Common myeloid progenitor, CD34-positive (primary cell): ENCODE data around the gene RAD52. TPM values are rescaled to one million over a fixed set of nuclear protein-coding genes. Genes with fewer than 3 reads are reported as not detected.
A peak's percentile ranks its signal among the peaks of the same experiment; 100 is the strongest.

Experiments
- CTCF ChIA-PET: fragments of 350-600 bp; sonication (Branson Sonifier 250); formaldehyde crosslinking; loops from one replicate; lab custom pipeline; 2021; ENCODE audit warnings: antibody characterized with exemption; lab: Charles Lee
- POLR2A ChIA-PET: fragments of 350-600 bp; sonication (Branson Sonifier 250); formaldehyde crosslinking; loops from one replicate; lab custom pipeline; 2021; ENCODE audit warnings: antibody characterized with exemption; lab: Charles Lee
- DNase-seq, 3 donors: peaks; one replicate each; pipeline versions ENCODE4 v3.0.0 to v3.0.0-alpha.2; 2013
- H3K27ac ChIP-seq, 2 experiments: 1 replicate in 1 of 2; 2 replicates in 1 of 2; pipeline ENCODE4 v1.7.0; 2013; ENCODE audit warnings: inconsistent platforms in 2 of 2, low read length in 2 of 2, mild to moderate bottlenecking in 2 of 2, low read depth in 1 of 2, moderate library complexity in 1 of 2; ENCODE audit not compliant: severe bottlenecking in 2 of 2, insufficient read depth in 1 of 2, poor library complexity in 1 of 2
- H3K27me3 ChIP-seq, 5 experiments: replicated peaks in 2 of 5; 1 replicate in 3 of 5; 2 replicates in 2 of 5; pipeline versions ENCODE4 v1.6.1 to v1.7.0; 2013; ENCODE audit warnings: low read length in 4 of 5, mild to moderate bottlenecking in 2 of 5, moderate library complexity in 2 of 5, inconsistent platforms in 1 of 5; ENCODE audit not compliant: insufficient read depth in 5 of 5, control insufficient read depth in 4 of 5
- H3K36me3 ChIP-seq, 4 experiments: 1 replicate in 2 of 4; 2 replicates in 2 of 4; pipeline versions ENCODE4 v1.6.1 to v1.7.0; 2013; ENCODE audit warnings: low read length in 3 of 4, control low read depth in 1 of 4, mild to moderate bottlenecking in 1 of 4; ENCODE audit not compliant: control insufficient read depth in 4 of 4, insufficient read depth in 4 of 4
- H3K4me1 ChIP-seq, 4 experiments: 1 replicate in 3 of 4; 2 replicates in 1 of 4; pipeline versions ENCODE4 v1.6.1 to v1.7.1; 2013; ENCODE audit warnings: low read length in 3 of 4, mild to moderate bottlenecking in 3 of 4, control low read depth in 1 of 4, inconsistent platforms in 1 of 4, moderate library complexity in 1 of 4; ENCODE audit not compliant: control insufficient read depth in 4 of 4, insufficient read depth in 4 of 4; ENCODE audit errors: control extremely low read depth in 1 of 4
- H3K4me3 ChIP-seq, 7 experiments: 1 replicate in 4 of 7; 2 replicates in 3 of 7; pipeline versions ENCODE4 v1.5.1 to v1.7.0; 2013; ENCODE audit warnings: mild to moderate bottlenecking in 7 of 7, low read length in 6 of 7, moderate library complexity in 6 of 7, inconsistent platforms in 2 of 7, low read depth in 2 of 7, control low read depth in 1 of 7; ENCODE audit not compliant: insufficient read depth in 4 of 7, control insufficient read depth in 1 of 7; ENCODE audit errors: extremely low read depth in 1 of 7
- H3K9me3 ChIP-seq, 5 experiments: 1 replicate in 4 of 5; 2 replicates in 1 of 5; pipeline versions ENCODE4 v1.6.1 to v1.7.1; 2013; ENCODE audit warnings: low read length in 4 of 5, mild to moderate bottlenecking in 2 of 5, inconsistent platforms in 1 of 5, low read depth in 1 of 5, moderate library complexity in 1 of 5; ENCODE audit not compliant: control insufficient read depth in 4 of 5, insufficient read depth in 2 of 5; ENCODE audit errors: control extremely low read depth in 1 of 5
- WGBS: methylation state at CpG from one replicate; pipeline ENCODE4 v1.1.5; 2013; ENCODE audit not compliant: insufficient coverage; 5-methylcytosine and 5-hydroxymethylcytosine counted together
- polyA plus RNA-seq: library from polyadenylated mRNA; unstranded; fragments of 120-200 nt; gene quantifications from one replicate; pipeline ENCODE4 v1.2.1, GENCODE V29; 2013

Gene RAD52
- 18.1 TPM for polyA plus RNA-seq

- WGBS = 0% methylated on average over 43 of the region's 58 CpGs
- CTCF ChIA-PET = interaction anchor here (0.6 to 1.7 kb wide), 17 partner anchors 9 to 375 kb away, joined by 3 to 9 read pairs (median 3); no protein-coding TSS in a partner anchor
- Histone ChIP-seq H3K4me1 (peaks cover 0 to 26% (median 7%) of the 10 kb centered on the region in 4 experiments), H3K9me3 (peaks cover 0 to 1% (median 0%) of the 10 kb centered on the region in 5 experiments), H3K4me3 (peak within 1 kb of the TSS; percentile 66 to 95 (median 94)), H3K27ac (peak within 1 kb of the TSS; percentile 61 to 90), H3K36me3 (no peaks in the 10 kb centered on the region), H3K27me3 (no peaks in the 10 kb centered on the region)
- peak; percentile 99 for DNase-seq
- POLR2A ChIA-PET = interaction anchor here (0.6 to 1.0 kb wide), 5 partner anchors 14 to 134 kb away, joined by 3 to 6 read pairs (median 3); no protein-coding TSS in a partner anchor
Measured at GRCh38 chr12:949453-950191, at the start of gene RAD52. TSS of gene RAD52 (minus strand) at chr12:949694. CDS start at chr12:933058, 16,636 bp downstream.

- WGBS = 100% methylated on average over 3 of the region's 6 CpGs
Measured at GRCh38 chr12:998020-998874, 48.8 kb upstream of the RAD52 start.

GRCh38 chr12:997505-997904 is 48.0 kb upstream of the RAD52 start:
- Histone ChIP-seq H3K27ac (no peak overlapping the region), H3K27me3 (no peaks in the 10 kb centered on the region), H3K36me3 (peaks cover 0 to 5% (median 2%) of the 10 kb centered on the region in 4 experiments), H3K9me3 (no peaks in the 10 kb centered on the region), H3K4me3 (no peak overlapping the region), H3K4me1 (peaks cover 0 to 7% (median 4%) of the 10 kb centered on the region in 4 experiments)
- 100% methylated on average over 1 of the region's 1 CpG for WGBS
- DNase-seq = no peak
- ChIA-PET POLR2A (no interaction called here), CTCF (interaction anchor here (1.0 kb wide), 1 partner anchor 105 kb away, joined by 3 read pairs; no protein-coding TSS in a partner anchor)

More at GRCh38 chr12:998020-998874, 48.8 kb upstream of the RAD52 start:
- Histone ChIP-seq H3K9me3 (no peaks in the 10 kb centered on the region), H3K4me1 (peaks cover 0 to 1% (median 0%) of the 10 kb centered on the region in 4 experiments), H3K27me3 (no peaks in the 10 kb centered on the region), H3K4me3 (no peak overlapping the region), H3K27ac (no peak overlapping the region), H3K36me3 (peaks cover 0 to 5% (median 2%) of the 10 kb centered on the region in 4 experiments)
- ChIA-PET CTCF (interaction anchor here (1.1 kb wide), 1 partner anchor 14 kb away, joined by 5 read pairs; no protein-coding TSS in a partner anchor), POLR2A (no interaction called here)
- DNase-seq = no peak

- DNase-seq = no peak
- ChIA-PET POLR2A (no interaction called here), CTCF (interaction anchor here (1.0 kb wide), 1 partner anchor 105 kb away, joined by 3 read pairs; no protein-coding TSS in a partner anchor)
- no peak overlapping the region for H3K27ac ChIP-seq
- WGBS = 93% methylated on average over 3 of the region's 4 CpGs
- peaks cover 0 to 5% (median 2%) of the 10 kb centered on the region in 4 experiments for H3K36me3 ChIP-seq
- H3K4me3 ChIP-seq = no peak overlapping the region
- H3K9me3 ChIP-seq = no peaks in the 10 kb centered on the region
- peaks cover 4 to 14% (median 10%) of the 10 kb centered on the region in 4 experiments for H3K4me1 ChIP-seq
- H3K27me3 ChIP-seq = no peaks in the 10 kb centered on the region
Measured at GRCh38 chr12:996881-997280, 47.4 kb upstream of the RAD52 start.

GRCh38 chr12:992647-993046 is 43.2 kb upstream of the RAD52 start:
- H3K9me3 ChIP-seq = no peaks in the 10 kb centered on the region
- ChIA-PET POLR2A (no interaction called here), CTCF (interaction anchor here (0.6 to 1.7 kb wide), 3 partner anchors 9 to 101 kb away, joined by 3 to 5 read pairs (median 3); no protein-coding TSS in a partner anchor)
- H3K27ac ChIP-seq = no peak overlapping the region
- H3K4me1 ChIP-seq = peaks cover 17 to 41% (median 33%) of the 10 kb centered on the region in 4 experiments
- H3K4me3 ChIP-seq = peak overlapping the region in 4 of 7 experiments; percentile 80 to 92 (median 88)
- H3K36me3 ChIP-seq = no peaks in the 10 kb centered on the region
- DNase-seq = no peak
- no peaks in the 10 kb centered on the region for H3K27me3 ChIP-seq
- WGBS = no CpG with 5 or more reads among the region's 1 CpG

- H3K27me3 ChIP-seq = no peaks in the 10 kb centered on the region
- peaks cover 17 to 41% (median 33%) of the 10 kb centered on the region in 4 experiments for H3K4me1 ChIP-seq
- peak overlapping the region; percentile 66 to 92 (median 86) for H3K4me3 ChIP-seq
- DNase-seq = peak in 2 of 3 donors; percentile 35 to 51
- no peaks in the 10 kb centered on the region for H3K36me3 ChIP-seq
- 16% methylated on average over 14 of the region's 48 CpGs for WGBS
- CTCF ChIA-PET = interaction anchor here (1.0 to 1.7 kb wide), 3 partner anchors 10 to 86 kb away, joined by 3 to 5 read pairs (median 3); no protein-coding TSS in a partner anchor
- H3K9me3 ChIP-seq = no peaks in the 10 kb centered on the region
- POLR2A ChIA-PET = interaction anchor here (0.6 to 1.2 kb wide), 2 partner anchors 42 to 77 kb away, joined by 3 to 6 read pairs; partner anchors contain the start of gene RAD52
- H3K27ac ChIP-seq = peak overlapping the region in 1 of 2 experiments; percentile 93
Measured at GRCh38 chr12:991350-992333, 42.1 kb upstream of the RAD52 start.
